HL-60 (cell line): ENCODE data around the gene PNPLA6.

Experiments
- DNase-seq, 2 experiments: peaks; one replicate each; pipeline ENCODE4 v3.0.0-alpha.2; 2010 to 2020; ENCODE audit warnings: low read depth in 1 of 2, low spot score in 1 of 2
- H3K27ac ChIP-seq: fragments of 250-450 bp; sonication (Bioruptor Pico); replicated peaks from 2 replicates; pipeline ENCODE4 v1.5.1; 2020; ENCODE audit warnings: mild to moderate bottlenecking, moderate library complexity
- H3K27me3 ChIP-seq: fragments of 250-450 bp; sonication (Bioruptor Pico); 2 replicates; pipeline ENCODE4 v1.5.1; 2021; ENCODE audit warnings: mild to moderate bottlenecking, moderate library complexity; ENCODE audit not compliant: insufficient read depth, poor library complexity, severe bottlenecking
- H3K4me3 ChIP-seq: replicated peaks from 2 replicates; pipeline ENCODE4 v1.5.1; 2011; ENCODE audit warnings: mild to moderate bottlenecking, control low read depth, low read length; ENCODE audit not compliant: insufficient read depth
- CTCF ChIP-seq: IDR thresholded peaks from one replicate; pipeline ENCODE4 v1.5.1; 2011; ENCODE audit warnings: low read length, control low read depth, inconsistent platforms; ENCODE audit not compliant: insufficient read depth
- GABPA ChIP-seq: IDR thresholded peaks from 2 replicates; pipeline ENCODE4 v1.6.1; 2012; ENCODE audit warnings: low read depth
- POLR2AphosphoS5 ChIP-seq: IDR thresholded peaks from 2 replicates; pipeline ENCODE4 v1.6.1; 2012; ENCODE audit warnings: low read depth
- REST ChIP-seq: IDR thresholded peaks from 2 replicates; pipeline ENCODE4 v1.6.1; 2012; ENCODE audit warnings: low read depth; ENCODE audit not compliant: insufficient replicate concordance
- SPI1 ChIP-seq: IDR thresholded peaks from 2 replicates; pipeline ENCODE4 v1.6.1; 2012; ENCODE audit warnings: low read depth, mild to moderate bottlenecking, borderline replicate concordance

PNPLA6 gene

GRCh38 chr19:7589822-7590221 lies 54.3 kb downstream of the PNPLA6 start:
- TF ChIP-seq GABPA (no peak), POLR2AphosphoS5 (no peak), CTCF (no peak), REST (no peak), SPI1 (no peak)
- Histone ChIP-seq H3K27me3 (peaks cover 11% of the 10 kb centered on the region), H3K27ac (no peak overlapping the region), H3K4me3 (no peak overlapping the region)
- no peak for DNase-seq

- H3K27me3 ChIP-seq, result peaks cover 15% of the 10 kb centered on the region
- no peak for TF ChIP-seq CTCF
- no peak for TF ChIP-seq GABPA
- no peak for TF ChIP-seq POLR2AphosphoS5
- TF ChIP-seq REST, result no peak
- TF ChIP-seq SPI1, result no peak
- no peak overlapping the region for H3K27ac ChIP-seq
- DNase-seq, result no peak
- no peak overlapping the region for H3K4me3 ChIP-seq
Measured at GRCh38 chr19:7590256-7590655, 54.7 kb downstream of the PNPLA6 start.

- DNase-seq, result peak; percentile 9 to 38
- Histone ChIP-seq H3K27ac (no peak within 1 kb of the TSS), H3K27me3 (peaks cover 30% of the 10 kb centered on the region), H3K4me3 (peak within 1 kb of the TSS; percentile 44)
- TF ChIP-seq SPI1 (no peak), CTCF (no peak), POLR2AphosphoS5 (no peak), GABPA (no peak), REST (no peak)
Measured at GRCh38 chr19:7595466-7596133, 60.1 kb downstream of the PNPLA6 start, which contains the start of gene CAMSAP3. Gene CAMSAP3, plus strand, starts transcription at chr19:7595863. Its CDS starts 140 bp downstream, at chr19:7596003.
